Thyroid gland (tissue), 4 donors: ENCODE results near the gene ODC1.

Experiments
- POLR2A ChIP-seq, 2 donors: fragments of 450-650 bp; IDR thresholded peaks; one replicate each; pipeline ENCODE4 v1.6.1; 2017; ENCODE audit warnings: antibody characterized with exemption in 2 of 2, mild to moderate bottlenecking in 2 of 2, moderate library complexity in 1 of 2
- TF ChIP-seq, protein P1 (sequence below), 6 experiments: fragments of 200-600 bp in 3 of 6; fragments of 450-650 bp in 3 of 6; sonication (generic) in 3 of 6; IDR thresholded peaks; one replicate each; pipeline ENCODE4 v1.5.1; 2016 to 2019; ENCODE audit warnings: antibody characterized with exemption in 6 of 6, mild to moderate bottlenecking in 2 of 6, inconsistent platforms in 1 of 6, moderate library complexity in 1 of 6

DNA sequence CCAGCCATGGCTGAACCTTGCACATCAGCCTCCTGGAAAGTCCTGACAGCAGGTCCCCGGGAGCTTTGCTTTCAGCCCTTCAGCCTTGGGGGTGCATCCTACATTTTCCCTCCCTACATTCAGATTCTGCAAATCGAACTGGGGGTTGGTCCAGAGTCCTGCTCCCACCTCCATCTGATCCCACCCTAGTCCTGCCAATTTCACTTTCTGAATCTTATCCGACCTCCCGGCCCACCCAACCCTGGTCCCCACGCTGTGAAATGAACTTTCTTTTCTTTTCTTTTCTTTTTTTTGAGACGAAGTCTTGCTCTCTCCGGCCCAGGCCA, 47.8 kb upstream of the ODC1 start:
- TF ChIP-seq, protein P1, sequence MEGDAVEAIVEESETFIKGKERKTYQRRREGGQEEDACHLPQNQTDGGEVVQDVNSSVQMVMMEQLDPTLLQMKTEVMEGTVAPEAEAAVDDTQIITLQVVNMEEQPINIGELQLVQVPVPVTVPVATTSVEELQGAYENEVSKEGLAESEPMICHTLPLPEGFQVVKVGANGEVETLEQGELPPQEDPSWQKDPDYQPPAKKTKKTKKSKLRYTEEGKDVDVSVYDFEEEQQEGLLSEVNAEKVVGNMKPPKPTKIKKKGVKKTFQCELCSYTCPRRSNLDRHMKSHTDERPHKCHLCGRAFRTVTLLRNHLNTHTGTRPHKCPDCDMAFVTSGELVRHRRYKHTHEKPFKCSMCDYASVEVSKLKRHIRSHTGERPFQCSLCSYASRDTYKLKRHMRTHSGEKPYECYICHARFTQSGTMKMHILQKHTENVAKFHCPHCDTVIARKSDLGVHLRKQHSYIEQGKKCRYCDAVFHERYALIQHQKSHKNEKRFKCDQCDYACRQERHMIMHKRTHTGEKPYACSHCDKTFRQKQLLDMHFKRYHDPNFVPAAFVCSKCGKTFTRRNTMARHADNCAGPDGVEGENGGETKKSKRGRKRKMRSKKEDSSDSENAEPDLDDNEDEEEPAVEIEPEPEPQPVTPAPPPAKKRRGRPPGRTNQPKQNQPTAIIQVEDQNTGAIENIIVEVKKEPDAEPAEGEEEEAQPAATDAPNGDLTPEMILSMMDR (IDR thresholded peaks at IDR 0.05), result no peak
- no peak for TF ChIP-seq POLR2A (IDR thresholded peaks at IDR 0.05)
